ENCODE results near the gene CCDC81.
"Not testable (repeated sequence)": the region's sequence is repeated elsewhere in the genome, so short reads cannot be mapped to it uniquely, and the experiment has no call there.

The CCDC81 gene

DNA sequence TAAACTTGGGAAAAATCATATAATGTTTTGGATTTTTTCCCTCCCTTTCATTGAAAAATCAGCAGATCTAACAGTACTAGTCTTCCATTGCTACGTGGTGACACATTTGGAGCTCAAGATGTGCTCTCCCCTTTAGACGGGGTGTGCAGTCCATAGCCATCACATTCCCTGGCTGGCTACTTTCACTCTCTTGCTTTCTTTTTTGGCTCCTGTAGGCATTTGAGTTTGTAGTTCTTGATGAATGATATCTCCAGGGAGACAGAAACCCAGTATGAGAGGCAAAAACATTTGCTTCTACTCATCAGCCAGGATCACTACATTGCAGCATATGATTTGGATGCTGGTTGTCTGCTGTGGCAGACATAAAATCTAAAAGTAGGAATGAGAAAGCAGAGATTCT, 12.1 kb downstream of the CCDC81 start:
- DNase-seq (ENCODE audit: low read depth in 1 of 2, low spot score in 1 of 2) = no peak

DNA sequence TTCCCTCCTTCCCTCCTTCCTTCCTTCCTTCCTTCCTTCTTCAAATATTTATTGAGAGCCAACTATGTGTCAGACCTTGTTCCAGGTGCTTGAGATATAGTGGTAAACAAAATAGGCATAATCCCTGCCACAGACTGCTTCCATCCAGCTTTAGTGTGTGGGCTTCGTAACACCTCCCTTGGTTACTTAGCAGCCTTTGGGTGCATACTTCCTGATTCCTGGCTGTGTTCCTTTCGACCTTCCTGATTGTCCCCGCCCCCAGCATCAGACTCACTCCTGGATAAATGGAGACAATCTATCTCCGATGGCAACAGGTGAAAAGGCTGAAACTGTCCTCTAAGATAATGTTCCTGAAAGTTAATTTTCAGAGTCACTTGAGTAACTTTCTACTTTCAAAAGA, 13.5 kb downstream of the CCDC81 start:
- DNase-seq (ENCODE audit: low read depth in 1 of 2, low spot score in 1 of 2) = no peak

DNA sequence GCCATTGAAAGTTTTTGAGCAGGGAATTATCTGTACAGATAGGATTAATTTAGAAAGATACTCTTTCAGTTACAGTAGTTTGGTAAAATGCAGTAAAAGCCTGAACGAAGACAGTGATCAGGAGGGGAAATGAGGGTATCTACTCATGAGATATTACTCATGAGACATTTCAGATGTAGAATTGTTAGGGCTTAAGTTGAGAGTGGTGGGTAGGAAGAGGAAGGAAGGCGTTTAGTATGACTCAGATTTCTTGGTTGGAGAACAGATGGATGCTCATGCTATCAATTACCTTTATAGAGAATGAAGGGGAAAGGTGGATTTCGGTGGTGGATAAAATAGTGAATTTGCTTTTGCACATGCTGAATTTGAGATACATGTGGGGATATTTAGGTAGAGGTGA, 15.8 kb downstream of the CCDC81 start:
- DNase-seq (ENCODE audit: low read depth in 1 of 2, low spot score in 1 of 2) = no peak

DNA sequence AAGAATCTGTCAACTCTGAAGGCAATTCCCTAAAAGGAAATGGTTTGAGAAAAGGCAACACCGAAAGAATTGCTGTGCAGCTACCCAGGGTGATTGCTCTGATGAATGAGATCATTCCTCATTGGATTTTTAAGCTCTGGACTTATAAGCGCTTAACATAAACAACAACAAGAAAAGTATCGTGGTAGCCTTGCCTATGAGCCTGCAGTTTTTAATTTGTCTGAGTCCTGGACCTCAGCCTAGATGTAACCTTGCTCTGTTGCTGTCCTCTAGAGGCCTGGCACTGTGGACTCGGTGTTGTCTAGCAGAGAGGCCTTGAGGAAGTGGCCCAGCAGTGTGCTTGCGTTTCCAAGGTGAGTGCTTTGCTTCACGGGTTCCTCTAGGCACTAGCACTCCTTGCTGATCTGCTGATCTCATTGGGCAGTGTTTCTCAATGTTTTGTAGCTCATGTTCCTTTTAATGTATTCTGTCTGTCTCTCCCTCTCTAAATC, 20.4 kb downstream of the CCDC81 start:
- no peak for DNase-seq (ENCODE audit: low read depth in 1 of 2, low spot score in 1 of 2)

DNA sequence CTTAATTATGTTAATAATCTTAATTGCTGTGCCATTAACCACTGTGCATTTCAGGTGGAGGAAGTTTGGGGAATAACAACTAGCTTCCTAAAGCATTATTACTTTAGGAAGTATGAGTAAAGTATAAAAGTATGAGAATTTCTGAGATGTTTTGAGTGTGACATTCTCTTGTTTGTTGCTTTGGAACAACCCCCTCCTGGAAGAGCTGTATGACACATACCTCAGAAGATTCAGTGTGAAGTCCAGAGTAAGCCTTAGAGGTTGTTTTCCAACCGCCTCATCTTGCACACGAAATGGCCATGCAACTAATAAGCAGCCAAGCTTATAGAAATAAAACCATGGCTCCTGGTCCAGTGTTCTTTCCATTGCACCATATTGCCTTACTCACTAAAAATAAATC, 21.7 kb downstream of the CCDC81 start:
- DNase-seq (ENCODE audit: low read depth in 1 of 2, low spot score in 1 of 2) = no peak

DNA sequence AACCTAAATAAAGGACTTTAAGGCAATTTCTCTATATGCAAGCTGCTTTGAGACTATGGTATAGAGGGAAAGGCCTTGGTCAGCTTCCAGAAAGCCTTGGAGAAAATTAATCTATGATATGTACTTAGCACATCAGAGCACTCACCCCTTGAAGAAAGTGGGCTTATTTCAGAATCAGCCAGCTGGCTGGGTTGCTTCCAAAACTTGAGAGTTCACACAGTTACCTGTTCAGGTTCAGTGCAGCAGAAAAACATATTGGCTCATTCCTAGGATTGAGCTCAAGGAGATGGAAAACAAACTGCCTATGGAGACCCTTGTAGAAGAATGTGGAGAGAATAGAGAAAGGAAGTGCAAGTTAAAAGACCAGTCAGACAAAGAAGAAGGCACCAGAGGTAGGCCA, 22.7 kb downstream of the CCDC81 start:
- DNase-seq (ENCODE audit: low read depth in 1 of 2, low spot score in 1 of 2) = no peak

DNA sequence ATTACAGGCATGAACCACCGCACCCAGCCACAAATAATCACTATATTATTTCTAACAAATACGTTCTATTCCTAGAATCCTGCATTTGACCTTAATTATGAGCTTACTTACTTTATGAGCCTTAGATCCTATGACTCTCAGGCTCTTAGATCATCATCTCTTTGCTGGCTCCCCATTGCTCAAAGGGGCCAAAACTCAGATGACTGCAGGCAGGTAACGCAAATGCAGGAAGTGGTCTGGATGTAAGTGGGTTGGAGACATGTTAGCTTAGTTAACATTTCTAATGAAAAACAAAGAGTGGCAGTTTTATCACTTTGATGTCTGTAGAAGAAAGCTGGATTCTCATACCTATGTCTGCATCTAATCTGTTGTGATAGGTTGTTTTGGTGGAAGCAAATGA, 23.4 kb downstream of the CCDC81 start:
- no peak for DNase-seq (ENCODE audit: low read depth in 1 of 2, low spot score in 1 of 2)

DNA sequence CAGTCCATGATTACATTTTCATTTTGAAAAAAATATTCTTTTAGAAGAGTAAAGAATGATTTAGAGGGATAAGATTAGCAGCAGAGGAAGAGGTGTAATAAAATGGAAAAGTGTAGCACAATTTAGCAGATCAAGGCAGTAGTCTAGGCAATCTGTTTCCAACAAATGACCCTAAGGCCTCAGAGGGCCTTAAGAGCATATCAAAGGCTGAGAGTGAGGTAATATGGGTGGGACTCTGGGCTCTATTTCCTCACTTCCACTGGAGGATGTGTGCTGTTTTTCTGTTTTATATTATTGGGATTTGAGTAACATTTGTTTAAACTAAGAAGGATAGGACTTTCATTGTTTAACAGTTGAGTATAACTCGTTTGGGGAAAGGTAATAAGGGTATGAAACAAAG, 28.8 kb downstream of the CCDC81 start:
- DNase-seq (ENCODE audit: low read depth in 1 of 2, low spot score in 1 of 2) = no peak

DNA sequence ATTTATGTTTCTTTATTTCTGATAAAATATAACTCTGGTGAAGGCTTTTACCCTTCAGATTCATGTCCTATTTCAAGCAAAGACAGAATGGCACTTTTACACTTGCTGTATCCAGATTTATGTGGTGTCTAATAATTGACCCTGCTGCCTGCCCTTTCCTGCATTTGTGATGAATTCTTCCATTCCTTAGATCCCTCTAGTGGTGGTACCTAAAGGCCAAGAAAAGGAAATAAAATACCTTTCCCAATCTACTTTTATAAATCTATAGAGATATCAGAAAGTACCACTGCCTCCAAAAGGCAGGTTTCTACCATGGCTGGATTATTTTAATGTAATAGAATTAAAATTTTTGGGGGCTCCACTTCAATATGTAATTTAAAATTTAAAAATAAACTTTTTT, 34.2 kb downstream of the CCDC81 start:
- DNase-seq (ENCODE audit: low read depth in 1 of 2, low spot score in 1 of 2) = no peak

DNA sequence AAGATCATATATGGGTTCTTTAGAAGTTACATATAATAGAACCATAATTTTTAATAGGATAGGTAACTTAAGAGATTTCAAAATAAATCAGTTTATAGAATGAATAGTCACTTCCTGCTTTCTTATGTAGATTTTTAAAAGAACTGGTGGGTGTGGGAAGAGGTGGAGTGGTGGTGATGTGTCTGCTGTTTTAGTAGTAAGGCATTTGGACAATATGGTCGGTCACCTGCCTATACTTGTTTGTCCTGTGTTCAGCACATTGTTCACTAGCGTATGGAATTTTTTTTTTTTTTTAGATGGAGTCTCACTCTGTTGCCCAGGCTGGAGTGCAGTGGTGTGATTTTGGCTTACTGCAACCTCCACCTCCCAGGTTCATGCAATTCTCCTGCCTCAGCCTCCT, 39.3 kb downstream of the CCDC81 start:
- DNase-seq (ENCODE audit: low read depth in 1 of 2, low spot score in 1 of 2) = no peak

DNA sequence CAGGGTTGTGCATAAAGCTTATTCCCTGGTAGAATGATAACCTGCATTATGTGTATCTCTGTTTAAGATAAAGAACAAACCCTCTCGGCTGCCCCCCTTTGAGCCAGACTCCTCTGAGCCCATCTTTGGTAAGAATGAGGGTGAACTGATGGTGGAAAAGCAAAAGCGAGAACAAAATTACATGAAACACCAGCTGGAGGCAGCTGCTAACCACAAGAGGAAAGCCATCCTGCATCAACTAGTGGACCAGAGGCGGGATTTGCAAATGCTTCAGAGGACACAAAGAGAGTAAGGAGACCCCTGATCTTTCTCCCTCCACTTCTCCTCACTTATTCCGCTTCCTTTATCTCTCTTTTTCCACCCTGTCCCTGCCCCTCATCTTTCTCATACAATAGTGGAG, 40.3 kb downstream of the CCDC81 start:
- no peak for DNase-seq (ENCODE audit: low read depth in 1 of 2, low spot score in 1 of 2)

DNA sequence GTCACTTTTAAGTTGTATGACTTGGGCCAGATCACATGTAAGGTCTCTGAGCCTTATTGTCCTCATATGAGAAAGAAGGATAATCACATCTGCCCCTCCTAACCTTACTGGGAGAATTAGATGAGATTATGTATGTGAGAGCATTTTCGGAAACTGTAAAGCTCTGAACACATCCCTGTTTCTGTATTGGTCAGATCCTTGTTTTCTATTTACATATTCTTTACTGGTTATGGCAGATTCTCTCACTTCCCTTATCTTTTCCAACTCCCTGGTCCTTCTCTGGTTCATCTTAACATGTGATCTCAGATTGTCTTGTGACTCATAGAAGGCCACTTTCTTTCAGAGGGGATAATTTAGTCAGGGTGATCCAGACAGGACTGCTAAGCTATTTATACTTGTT, 41.8 kb downstream of the CCDC81 start:
- DNase-seq (ENCODE audit: low read depth in 1 of 2, low spot score in 1 of 2) = no peak

DNA sequence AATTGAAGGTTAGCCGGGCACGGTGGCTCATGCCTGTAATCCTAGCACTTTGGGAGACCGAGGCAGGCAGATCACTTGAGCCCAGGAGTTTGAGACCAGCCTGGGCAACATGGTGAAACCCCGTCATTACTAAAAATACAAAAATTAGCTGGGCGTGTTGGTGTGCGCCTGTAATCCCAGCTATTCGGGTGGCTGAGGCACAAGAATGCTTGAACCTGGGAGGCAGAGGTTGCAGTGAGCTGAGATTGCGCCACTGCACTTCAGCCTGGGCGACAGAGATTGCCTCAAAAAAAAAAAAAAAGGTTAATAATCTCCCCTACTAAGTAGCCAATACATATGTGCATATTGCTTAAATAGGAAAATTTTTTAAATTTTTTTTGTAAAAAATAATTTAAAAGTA, 42.3 kb downstream of the CCDC81 start:
- DNase-seq (ENCODE audit: low read depth in 1 of 2, low spot score in 1 of 2) = not testable (repeated sequence)

DNA sequence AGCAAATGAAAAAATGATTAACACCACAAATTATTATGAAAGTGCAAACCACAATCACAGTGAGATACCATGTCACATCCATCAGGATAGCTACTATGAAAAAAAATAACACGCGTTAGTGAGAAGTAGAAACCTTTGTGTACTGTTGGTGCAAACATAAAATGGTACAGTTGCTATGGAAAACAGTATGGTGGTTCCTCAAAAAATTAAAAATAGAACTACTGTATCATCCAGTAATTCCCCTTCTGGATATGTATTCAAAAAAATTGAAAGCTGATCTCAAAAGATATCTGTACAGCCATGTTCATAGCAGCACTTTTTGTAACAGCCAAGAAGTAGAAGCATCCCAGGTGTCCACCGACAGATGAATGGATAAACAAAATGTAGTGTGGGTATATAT, 43.4 kb downstream of the CCDC81 start:
- DNase-seq (ENCODE audit: low read depth in 1 of 2, low spot score in 1 of 2) = no peak

DNA sequence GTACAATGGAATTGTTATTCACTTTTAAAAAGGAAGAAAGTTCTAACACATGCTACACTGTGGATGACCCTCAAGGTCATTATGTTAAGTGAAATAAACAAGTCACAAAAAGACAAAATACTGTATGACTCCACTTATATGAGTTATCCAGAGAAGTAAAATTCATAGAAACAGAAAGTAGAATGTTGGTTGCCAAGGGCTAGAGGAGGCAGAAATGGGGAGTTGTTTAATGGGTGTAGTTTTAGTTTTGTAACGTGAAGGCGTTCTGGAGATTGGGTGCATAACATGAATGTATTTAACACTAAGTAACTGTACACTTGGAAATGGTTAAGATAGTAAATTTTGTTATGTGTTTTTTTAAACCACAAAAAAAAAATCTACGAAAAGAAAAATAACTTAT, 43.8 kb downstream of the CCDC81 start:
- no peak for DNase-seq (ENCODE audit: low read depth in 1 of 2, low spot score in 1 of 2)

DNA sequence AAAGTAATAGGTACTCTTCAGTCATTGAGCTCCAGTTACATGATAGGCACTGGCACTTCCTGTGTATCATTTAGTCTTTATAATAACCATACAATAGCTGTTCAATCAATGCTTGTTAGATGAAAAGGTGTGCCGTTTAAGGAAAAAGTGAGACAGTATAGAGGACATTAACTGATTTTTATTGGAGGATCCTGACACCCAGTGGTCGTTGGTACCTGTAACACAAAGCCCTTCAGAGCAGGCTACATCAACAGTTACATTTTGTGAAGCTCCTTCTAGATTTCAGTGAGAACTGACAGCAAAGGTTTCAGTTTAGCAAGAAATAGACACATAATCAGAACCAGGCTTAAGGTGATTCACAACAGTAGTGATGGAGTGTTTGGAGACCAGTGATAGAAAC, 44.2 kb downstream of the CCDC81 start:
- no peak for DNase-seq (ENCODE audit: low read depth in 1 of 2, low spot score in 1 of 2)

DNA sequence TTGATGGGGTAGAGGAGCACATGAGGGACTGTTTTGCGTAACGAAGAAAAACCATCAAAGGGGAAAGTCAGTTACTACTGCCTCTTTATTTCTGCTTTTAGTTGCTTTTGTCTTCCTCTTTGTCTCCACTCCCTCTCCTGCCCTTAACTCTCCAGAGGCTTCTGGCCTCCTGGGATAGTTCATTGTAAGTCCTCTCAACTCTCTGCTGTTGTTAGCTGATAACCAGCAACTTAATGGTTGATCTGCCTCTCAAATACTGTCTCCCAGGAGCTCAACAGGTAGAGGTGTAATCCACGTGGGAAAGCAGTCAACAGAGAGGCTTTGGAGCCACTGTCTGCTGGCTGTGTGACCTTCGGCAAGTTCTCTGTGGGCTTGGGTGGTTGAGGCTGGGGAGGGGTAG, 47.3 kb downstream of the CCDC81 start:
- no peak for DNase-seq (ENCODE audit: low read depth in 1 of 2, low spot score in 1 of 2)

DNA sequence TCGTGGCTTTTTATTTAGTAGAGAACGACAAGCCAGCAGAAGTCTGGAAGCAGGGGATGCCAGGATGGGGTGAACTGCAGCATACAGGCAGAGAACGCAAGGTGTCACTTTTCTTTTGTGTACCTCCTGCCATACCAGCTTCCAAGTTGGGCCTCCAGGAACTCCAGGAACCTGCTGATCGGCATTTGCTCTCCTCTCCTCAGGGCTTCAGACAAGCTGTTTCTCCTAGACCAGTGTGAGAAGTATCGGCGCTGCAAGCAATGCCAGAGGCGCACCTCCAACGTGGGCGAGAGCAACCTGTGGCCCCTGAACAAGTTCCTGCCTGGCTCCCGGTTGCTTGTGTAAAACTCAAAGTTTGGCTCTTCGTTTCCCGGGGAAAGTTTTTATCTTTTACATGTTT, 47.7 kb downstream of the CCDC81 start:
- DNase-seq (ENCODE audit: low read depth in 1 of 2, low spot score in 1 of 2) = no peak

DNA sequence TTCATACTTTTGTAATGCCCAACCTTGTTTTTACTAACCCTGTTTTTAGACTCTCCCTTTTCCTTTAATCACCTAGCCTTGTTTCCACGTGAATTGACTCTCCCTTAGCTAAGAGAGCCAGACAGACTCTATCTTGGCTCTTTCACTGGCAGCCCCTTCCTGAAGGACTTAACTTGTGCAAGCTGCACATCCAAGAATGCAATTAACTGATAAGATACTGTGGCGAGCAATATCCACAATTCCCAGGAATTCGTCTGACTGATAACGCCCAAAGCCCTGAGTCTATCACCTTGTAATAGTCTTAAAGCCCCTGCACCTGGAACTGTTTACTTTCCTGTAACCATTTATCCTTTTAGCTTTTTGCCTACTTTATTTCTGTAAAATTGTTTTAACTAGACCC, 48.8 kb downstream of the CCDC81 start:
- not testable (repeated sequence) for DNase-seq (ENCODE audit: low read depth in 1 of 2, low spot score in 1 of 2)

DNA sequence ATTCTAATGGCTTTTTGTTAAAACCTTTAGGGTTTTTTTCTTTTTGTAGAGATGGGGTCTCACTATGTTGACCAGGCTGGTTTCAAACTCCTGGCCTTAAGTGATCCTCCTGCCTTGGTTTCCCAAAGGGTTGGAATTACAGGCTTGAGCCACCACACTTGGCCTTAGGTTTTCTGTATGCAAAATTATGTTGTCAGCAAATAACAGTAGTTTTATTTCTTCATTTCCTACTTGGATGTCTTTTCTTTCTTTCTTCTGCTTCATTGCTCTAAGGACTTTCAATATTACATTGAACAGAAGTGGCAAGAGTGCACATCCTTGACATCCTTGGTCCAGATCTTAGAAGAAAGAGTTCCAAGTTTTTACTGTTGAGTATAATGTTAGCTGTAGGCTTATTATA, 52.8 kb downstream of the CCDC81 start:
- no peak for DNase-seq (ENCODE audit: low read depth in 1 of 2, low spot score in 1 of 2)

DNA sequence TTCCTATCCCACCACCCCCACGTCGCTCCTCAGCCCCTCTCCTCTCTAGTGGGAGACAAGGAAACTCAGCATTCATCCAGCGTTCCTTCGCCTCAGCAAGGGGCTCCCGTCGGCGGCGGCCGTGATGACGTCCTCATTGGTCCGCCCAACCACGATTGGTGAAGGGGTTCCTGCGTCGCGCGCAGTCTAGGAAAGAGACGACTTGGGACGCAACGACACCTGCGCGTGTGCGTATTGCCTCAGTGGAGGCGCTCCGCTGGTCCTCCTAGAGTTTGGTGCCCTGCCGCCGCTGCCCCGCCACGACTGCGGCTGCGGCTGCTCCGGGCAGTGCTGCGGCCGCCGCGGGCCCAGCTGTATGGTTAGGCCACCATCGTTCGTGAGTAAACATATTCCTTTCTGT, 56.6 kb downstream of the CCDC81 start:
- DNase-seq (ENCODE audit: low read depth in 1 of 2, low spot score in 1 of 2) = no peak

DNA sequence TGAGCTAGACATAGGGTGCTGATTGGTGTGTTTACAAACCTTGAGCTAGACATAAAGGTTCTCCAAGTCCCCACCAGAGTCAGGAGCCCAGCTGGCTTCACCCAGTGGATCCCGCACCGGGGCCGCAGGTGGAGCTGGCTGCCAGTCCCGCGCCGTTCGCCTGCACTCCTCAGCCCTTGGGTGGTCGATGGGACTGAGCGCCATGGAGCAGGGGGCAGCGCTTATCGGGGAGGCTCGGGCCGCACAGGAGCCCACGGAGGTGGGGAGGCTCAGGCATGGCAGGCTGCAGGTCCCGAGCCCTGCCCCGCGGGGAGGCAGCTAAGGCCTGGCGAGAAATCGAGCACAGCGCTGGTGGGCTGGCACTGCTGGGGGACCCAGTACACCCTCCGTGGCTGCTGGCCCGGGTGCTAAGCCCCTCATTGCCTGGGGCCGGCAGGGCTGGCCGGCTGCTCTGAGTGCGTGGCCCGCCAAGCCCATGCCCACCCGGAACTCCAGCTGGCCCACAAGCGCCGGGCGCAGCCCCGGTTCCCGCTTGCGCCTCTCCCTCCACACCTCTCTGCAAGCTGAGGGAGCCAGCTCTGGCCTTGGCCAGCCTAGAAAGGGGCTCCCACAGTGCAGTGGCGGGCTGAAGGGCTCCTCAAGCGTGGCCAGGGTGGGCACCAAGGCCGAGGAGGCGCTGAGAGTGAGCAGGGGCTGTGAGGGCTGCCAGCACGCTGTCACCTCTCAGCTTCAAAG, 58.8 kb downstream of the CCDC81 start:
- not testable (repeated sequence) for DNase-seq (ENCODE audit: low read depth in 1 of 2, low spot score in 1 of 2)

DNA sequence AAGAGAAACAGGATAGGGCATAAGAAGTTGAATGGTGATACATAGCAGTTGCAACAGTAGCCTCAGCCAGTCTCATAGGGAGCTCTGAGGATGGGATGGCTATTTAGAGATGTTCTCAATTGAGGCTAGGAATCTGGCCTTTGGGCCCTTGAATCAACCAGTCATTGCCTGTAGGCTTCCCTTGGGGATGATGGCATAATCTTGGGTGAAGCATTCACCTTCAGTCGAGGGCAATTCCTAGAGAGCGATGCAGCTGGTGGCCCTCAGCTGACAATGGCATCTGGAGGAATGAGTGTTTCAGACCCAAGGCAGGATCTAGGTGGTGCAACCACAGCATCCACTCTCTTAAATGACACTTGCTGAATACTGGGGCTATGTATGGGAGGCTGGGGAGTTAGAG, 61.0 kb downstream of the CCDC81 start:
- DNase-seq (ENCODE audit: low read depth in 1 of 2, low spot score in 1 of 2) = no peak

DNA sequence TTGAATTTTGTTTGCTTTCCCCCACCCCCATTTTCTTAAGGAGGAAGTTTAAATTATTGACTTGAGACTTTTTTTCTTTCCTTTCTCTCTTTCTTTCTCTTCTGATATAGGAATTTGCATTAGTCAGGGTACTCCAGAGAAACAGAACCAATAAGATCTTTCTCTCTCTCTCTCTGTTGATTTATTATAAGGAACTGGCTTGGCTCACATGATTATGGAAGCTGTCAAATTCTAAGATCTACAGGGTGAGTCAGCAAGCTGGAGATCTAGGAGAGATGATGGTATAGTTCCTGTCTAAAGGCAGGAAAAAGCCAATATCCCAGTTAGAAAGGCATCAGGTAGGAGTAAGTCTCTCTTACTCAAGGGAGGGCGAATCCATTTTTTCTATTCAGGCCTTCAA, 64.0 kb downstream of the CCDC81 start:
- no peak for DNase-seq (ENCODE audit: low read depth in 1 of 2, low spot score in 1 of 2)

Data from activated CD4-positive, alpha-beta T cell treated with anti-CD3 and anti-CD28 coated beads, Interleukin-2, amount 50 U/mL, for 24 hours (primary cell).